Thyroid gland (tissue), 4 donors: Measurements from ENCODE around the gene SRPK1.

Experiments used
- CTCF ChIP-seq, 6 experiments: fragments of 200-600 bp in 3 of 6; fragments of 450-650 bp in 3 of 6; sonication (generic) in 3 of 6; IDR thresholded peaks; one replicate each; pipeline ENCODE4 v1.5.1; 2016 to 2019; ENCODE audit warnings: antibody characterized with exemption in 6 of 6, mild to moderate bottlenecking in 2 of 6, inconsistent platforms in 1 of 6, moderate library complexity in 1 of 6
- POLR2A ChIP-seq, 2 donors: fragments of 450-650 bp; IDR thresholded peaks; one replicate each; pipeline ENCODE4 v1.6.1; 2017; ENCODE audit warnings: antibody characterized with exemption in 2 of 2, mild to moderate bottlenecking in 2 of 2, moderate library complexity in 1 of 2

- TF ChIP-seq CTCF (IDR thresholded peaks at IDR 0.05) (no peak), POLR2A (IDR thresholded peaks at IDR 0.05) (no peak)
These were observed 8.8 kb downstream of the SRPK1 start for GRCh38 chr6:35911871-35912653.
